ENCODE measurements around the gene ING3.

DNA sequence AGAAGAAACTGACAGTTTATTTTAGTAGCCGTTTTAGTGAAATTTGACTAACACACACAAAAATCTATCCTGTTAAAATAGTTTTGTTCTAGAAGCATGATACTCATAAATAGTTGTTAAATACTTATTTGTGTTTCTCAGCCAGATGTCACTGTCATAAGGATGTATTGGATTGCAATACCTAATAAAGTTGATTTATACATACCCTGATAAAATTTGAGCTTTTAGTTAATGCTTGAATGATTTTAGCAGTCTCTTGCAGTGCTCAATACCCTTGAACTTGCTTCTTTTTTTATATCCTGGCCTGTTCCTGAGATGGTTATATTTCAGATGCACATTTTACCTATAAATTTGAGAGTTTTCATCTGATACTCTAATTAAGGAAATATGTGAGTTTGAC is 10.1 kb downstream of the ING3 start:
- TF ChIP-seq, protein P1, sequence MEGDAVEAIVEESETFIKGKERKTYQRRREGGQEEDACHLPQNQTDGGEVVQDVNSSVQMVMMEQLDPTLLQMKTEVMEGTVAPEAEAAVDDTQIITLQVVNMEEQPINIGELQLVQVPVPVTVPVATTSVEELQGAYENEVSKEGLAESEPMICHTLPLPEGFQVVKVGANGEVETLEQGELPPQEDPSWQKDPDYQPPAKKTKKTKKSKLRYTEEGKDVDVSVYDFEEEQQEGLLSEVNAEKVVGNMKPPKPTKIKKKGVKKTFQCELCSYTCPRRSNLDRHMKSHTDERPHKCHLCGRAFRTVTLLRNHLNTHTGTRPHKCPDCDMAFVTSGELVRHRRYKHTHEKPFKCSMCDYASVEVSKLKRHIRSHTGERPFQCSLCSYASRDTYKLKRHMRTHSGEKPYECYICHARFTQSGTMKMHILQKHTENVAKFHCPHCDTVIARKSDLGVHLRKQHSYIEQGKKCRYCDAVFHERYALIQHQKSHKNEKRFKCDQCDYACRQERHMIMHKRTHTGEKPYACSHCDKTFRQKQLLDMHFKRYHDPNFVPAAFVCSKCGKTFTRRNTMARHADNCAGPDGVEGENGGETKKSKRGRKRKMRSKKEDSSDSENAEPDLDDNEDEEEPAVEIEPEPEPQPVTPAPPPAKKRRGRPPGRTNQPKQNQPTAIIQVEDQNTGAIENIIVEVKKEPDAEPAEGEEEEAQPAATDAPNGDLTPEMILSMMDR (IDR thresholded peaks at IDR 0.05; ENCODE audit: poor library complexity, severe bottlenecking): no peak
- no peak for TF ChIP-seq EZH2 (IDR thresholded peaks at IDR 0.05; ENCODE audit: borderline replicate concordance, insufficient read depth, low read length, poor library complexity, severe bottlenecking)
- TF ChIP-seq EP300 (conservative IDR thresholded peaks at IDR 0.05; ENCODE audit: poor library complexity, severe bottlenecking): no peak
- TF ChIP-seq RAD21 (conservative IDR thresholded peaks at IDR 0.05): no peak
- TF ChIP-seq, protein P2, sequence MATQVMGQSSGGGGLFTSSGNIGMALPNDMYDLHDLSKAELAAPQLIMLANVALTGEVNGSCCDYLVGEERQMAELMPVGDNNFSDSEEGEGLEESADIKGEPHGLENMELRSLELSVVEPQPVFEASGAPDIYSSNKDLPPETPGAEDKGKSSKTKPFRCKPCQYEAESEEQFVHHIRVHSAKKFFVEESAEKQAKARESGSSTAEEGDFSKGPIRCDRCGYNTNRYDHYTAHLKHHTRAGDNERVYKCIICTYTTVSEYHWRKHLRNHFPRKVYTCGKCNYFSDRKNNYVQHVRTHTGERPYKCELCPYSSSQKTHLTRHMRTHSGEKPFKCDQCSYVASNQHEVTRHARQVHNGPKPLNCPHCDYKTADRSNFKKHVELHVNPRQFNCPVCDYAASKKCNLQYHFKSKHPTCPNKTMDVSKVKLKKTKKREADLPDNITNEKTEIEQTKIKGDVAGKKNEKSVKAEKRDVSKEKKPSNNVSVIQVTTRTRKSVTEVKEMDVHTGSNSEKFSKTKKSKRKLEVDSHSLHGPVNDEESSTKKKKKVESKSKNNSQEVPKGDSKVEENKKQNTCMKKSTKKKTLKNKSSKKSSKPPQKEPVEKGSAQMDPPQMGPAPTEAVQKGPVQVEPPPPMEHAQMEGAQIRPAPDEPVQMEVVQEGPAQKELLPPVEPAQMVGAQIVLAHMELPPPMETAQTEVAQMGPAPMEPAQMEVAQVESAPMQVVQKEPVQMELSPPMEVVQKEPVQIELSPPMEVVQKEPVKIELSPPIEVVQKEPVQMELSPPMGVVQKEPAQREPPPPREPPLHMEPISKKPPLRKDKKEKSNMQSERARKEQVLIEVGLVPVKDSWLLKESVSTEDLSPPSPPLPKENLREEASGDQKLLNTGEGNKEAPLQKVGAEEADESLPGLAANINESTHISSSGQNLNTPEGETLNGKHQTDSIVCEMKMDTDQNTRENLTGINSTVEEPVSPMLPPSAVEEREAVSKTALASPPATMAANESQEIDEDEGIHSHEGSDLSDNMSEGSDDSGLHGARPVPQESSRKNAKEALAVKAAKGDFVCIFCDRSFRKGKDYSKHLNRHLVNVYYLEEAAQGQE (IDR thresholded peaks at IDR 0.05; ENCODE audit: borderline replicate concordance): no peak
- no peak for TF ChIP-seq TAF1 (IDR thresholded peaks at IDR 0.05; ENCODE audit: low read depth)
- TF ChIP-seq MXI1 (conservative IDR thresholded peaks at IDR 0.05; ENCODE audit: poor library complexity, severe bottlenecking): no peak
- TF ChIP-seq POLR2AphosphoS5 (IDR thresholded peaks at IDR 0.05): no peak
- TF ChIP-seq SMC3 (conservative IDR thresholded peaks at IDR 0.05; ENCODE audit: poor library complexity): no peak

Measured in neural cell (in vitro differentiated cells).